ENCODE measurements around the gene NAGPA. TPM values are rescaled to one million over a fixed set of nuclear protein-coding genes. Genes with fewer than 3 reads are reported as not detected.

The NAGPA gene
- total RNA-seq, 2 experiments from 2014 or later, result 8.9 to 10.2 TPM

- Mint-ChIP-seq H3K27ac (no peak overlapping the region), H3K27me3 (peaks cover 7% of the 10 kb centered on the region), H3K4me3 (no peak overlapping the region), H3K36me3 (ENCODE audit: low read depth) (no peaks in the 10 kb centered on the region), H3K9me3 (ENCODE audit: low read depth) (peaks cover 3% of the 10 kb centered on the region), H3K4me1 (no peaks in the 10 kb centered on the region)
- intact Hi-C loops (cut with DNase I, micrococcal nuclease), result no loop called here
- ATAC-seq (no peak), DNase-seq (no peak)
- POLR2A ChIA-PET, result no interaction called here
- CTCF ChIA-PET, result no interaction called here
These were observed 54.6 kb downstream of the NAGPA start for GRCh38 chr16:4979164-4979563.

- Mint-ChIP-seq H3K27ac (no peak overlapping the region), H3K27me3 (peaks cover 11% of the 10 kb centered on the region), H3K4me3 (no peak overlapping the region), H3K4me1 (peaks cover 2% of the 10 kb centered on the region), H3K9me3 (ENCODE audit: low read depth) (no peaks in the 10 kb centered on the region), H3K36me3 (ENCODE audit: low read depth) (no peaks in the 10 kb centered on the region)
- POLR2A ChIA-PET, result interaction anchor here (0.6 kb wide), 1 partner anchor 111 kb away, joined by 3 read pairs; no protein-coding TSS in a partner anchor
- CTCF ChIA-PET, result interaction anchor here (0.6 kb wide), 1 partner anchor 18 kb away, joined by 3 read pairs; the partner anchor contains the start of gene SEC14L5
- intact Hi-C loops (cut with DNase I, micrococcal nuclease), result no loop called here
- DNase-seq, result no peak
- ATAC-seq, result no peak
These were observed 57.1 kb downstream of the NAGPA start for GRCh38 chr16:4976611-4977145.

GRCh38 chr16:4976079-4976478, 57.7 kb downstream of the NAGPA start:
- Mint-ChIP-seq H3K36me3 (ENCODE audit: low read depth) (no peaks in the 10 kb centered on the region), H3K9me3 (ENCODE audit: low read depth) (no peaks in the 10 kb centered on the region), H3K27me3 (peaks cover 12% of the 10 kb centered on the region), H3K4me3 (no peak overlapping the region), H3K27ac (no peak overlapping the region), H3K4me1 (peaks cover 2% of the 10 kb centered on the region)
- ATAC-seq, result no peak
- CTCF ChIA-PET, result interaction anchor here (0.6 kb wide), 1 partner anchor 18 kb away, joined by 3 read pairs; the partner anchor contains the start of gene SEC14L5
- intact Hi-C loops (cut with DNase I, micrococcal nuclease), result no loop called here
- DNase-seq, result no peak
- POLR2A ChIA-PET, result no interaction called here

Other genes starting within 250 kb of the NAGPA start
- not detected for gene SEPTIN12, start 245.6 kb downstream of the NAGPA start, total RNA-seq
- gene SMIM22, start 238.6 kb downstream of the NAGPA start, total RNA-seq, result not detected
- gene ROGDI, start 231.3 kb downstream of the NAGPA start, total RNA-seq, result 1 to 10 TPM; 3.7 to 7.3 TPM
- gene GLYR1, start 186.6 kb downstream of the NAGPA start, total RNA-seq, result 10 to 100 TPM; 76.9 to 78.4 TPM
- 10 to 100 TPM; 19.3 to 23.0 TPM for gene UBN1, start 186.5 kb downstream of the NAGPA start, total RNA-seq
- not detected for gene PPL, start 96.8 kb downstream of the NAGPA start, total RNA-seq
- gene SEC14L5, start 75.6 kb downstream of the NAGPA start, total RNA-seq, result under 1 TPM; 0.09 to 0.28 TPM
- not detected for gene C16orf89, start 32.0 kb upstream of the NAGPA start, total RNA-seq
- gene ALG1, start 37.9 kb upstream of the NAGPA start, total RNA-seq, result 10 to 100 TPM; 15.7 to 18.1 TPM
- 10 to 100 TPM; 12.2 TPM for gene EEF2KMT, start 63.9 kb upstream of the NAGPA start, total RNA-seq